Fibroblast of lung (primary cell): ENCODE data around the gene PARS2.

Source experiments
- CTCF ChIP-seq, 2 donors: IDR thresholded peaks in 1 of 2; conservative IDR thresholded peaks in 1 of 2; 1 replicate in 1 of 2; 2 replicates in 1 of 2; pipeline ENCODE4 v1.5.1; 2011 to 2012; ENCODE audit warnings: low read length in 2 of 2, control low read depth in 1 of 2, inconsistent platforms in 1 of 2, low read depth in 1 of 2, mild to moderate bottlenecking in 1 of 2
- EZH2 ChIP-seq: IDR thresholded peaks from 2 replicates; pipeline ENCODE4 v1.5.1; 2012; ENCODE audit warnings: low read length, control low read depth, mild to moderate bottlenecking; ENCODE audit errors: missing control alignments

GRCh38 chr1:54721719-54722118, 42.6 kb downstream of the PARS2 start:
- TF ChIP-seq CTCF (conservative IDR thresholded peaks at IDR 0.05 in 1 of 2, IDR thresholded peaks at IDR 0.05 in 1 of 2; ENCODE audit: low read depth in 1 of 2, low read length in 2 of 2) (no peak), EZH2 (no peak)
